Stimulated activated CD8-positive, alpha-beta memory T cell treated with anti-CD3 and anti-CD28 coated beads, Interleukin-12 subunit alpha, Interleukin-12 subunit beta, amount 100 ng/mL, for 4 hours (primary cell): ENCODE data around the gene FXYD5.

Experiments
- DNase-seq: peaks from one replicate; pipeline ENCODE4 v3.0.0-alpha.2; 2020; ENCODE audit warnings: low read depth

FXYD5 gene

DNA sequence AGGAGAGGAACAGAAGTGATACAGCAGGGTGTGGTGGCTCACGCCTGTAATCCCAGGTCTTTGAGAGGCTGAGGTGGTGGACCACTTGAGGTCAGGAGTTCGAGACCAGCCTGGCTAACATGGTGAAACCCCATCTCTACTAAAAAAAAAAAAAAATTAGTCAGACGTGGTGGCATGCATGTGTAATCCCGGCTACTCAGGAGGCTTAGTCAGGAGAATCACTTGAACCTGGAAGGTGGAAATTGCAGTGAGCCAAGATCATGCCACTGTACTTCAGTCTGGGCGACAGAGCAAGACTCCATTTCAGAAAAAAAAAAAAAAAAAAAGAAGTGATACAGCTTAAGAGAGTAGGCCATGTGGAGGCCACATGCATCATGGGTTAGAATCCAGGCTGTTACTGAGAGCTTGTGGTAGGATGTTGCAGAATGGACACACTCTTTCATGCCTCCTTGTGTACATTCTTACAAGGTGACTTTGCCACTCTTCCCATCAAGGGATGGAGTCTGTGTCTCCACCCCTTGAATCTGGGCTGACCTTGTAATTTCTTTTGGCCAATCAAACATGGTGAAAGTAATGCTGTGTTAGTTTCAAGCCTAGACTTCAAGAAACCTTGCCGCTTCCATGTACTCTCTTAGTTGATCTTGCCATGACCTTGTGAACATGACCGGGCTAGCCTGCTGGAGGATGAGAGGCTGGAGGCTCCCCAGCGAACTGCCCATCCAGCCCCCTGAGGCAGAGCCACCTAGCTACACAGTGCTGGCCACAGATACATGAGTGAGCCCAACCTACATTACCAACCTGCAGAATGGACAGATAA lies 61.7 kb downstream of the FXYD5 start:
- no peak for DNase-seq

GRCh38 chr19:35216833-35217648 lies 62.5 kb downstream of the FXYD5 start:
- no peak for DNase-seq

GRCh38 chr19:35217649-35217990 lies 63.1 kb downstream of the FXYD5 start:
- no peak for DNase-seq

DNA sequence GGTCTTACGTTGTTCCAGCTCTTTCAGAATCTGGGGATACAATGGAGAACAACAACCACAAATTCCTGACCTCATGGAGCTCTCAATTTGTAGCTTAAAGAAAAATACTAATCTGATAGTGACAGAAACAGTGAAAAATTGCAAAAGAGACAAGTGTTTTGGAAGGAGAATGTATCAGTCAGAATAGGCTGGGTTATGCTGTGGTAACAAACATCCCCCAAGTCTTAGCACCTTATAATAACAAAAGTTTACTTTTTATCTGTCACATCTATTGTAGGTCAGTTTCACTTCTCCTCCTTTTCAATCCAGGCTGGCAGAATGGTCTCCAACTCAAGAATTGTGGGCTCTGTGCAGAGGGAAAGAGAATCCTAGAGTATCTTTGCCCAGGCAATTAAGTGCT lies 64.5 kb downstream of the FXYD5 start:
- DNase-seq: no peak
